ENCODE measurements around the gene HSPB6. TPM values are rescaled to one million over a fixed set of nuclear protein-coding genes. Genes with fewer than 3 reads are reported as not detected.
A peak's percentile ranks its signal among the peaks of the same experiment; 100 is the strongest.

The HSPB6 gene
- total RNA-seq, 1 donor from 2014 or later = not detected

- TF ChIP-seq CTCF (IDR thresholded peaks at IDR 0.05; ENCODE audit: unreplicated experiment) = no peak
- no peaks in the 10 kb centered on the region for H3K9me3 Mint-ChIP-seq (ENCODE audit: unreplicated experiment)
- H3K27ac Mint-ChIP-seq (ENCODE audit: unreplicated experiment) = no peak overlapping the region
- peak overlapping the region; percentile 49 for H3K4me3 Mint-ChIP-seq (ENCODE audit: unreplicated experiment)
- H3K36me3 Mint-ChIP-seq (ENCODE audit: low read depth, unreplicated experiment) = peaks cover 56% of the 10 kb centered on the region
- no peaks in the 10 kb centered on the region for H3K4me1 Mint-ChIP-seq (ENCODE audit: unreplicated experiment)
- H3K27me3 Mint-ChIP-seq (ENCODE audit: unreplicated experiment) = peaks cover 25% of the 10 kb centered on the region
- no peak for DNase-seq (ENCODE audit: low spot score)
These were observed 23.4 kb downstream of the HSPB6 start for GRCh38 chr19:35733180-35734125.

- DNase-seq (ENCODE audit: low spot score) = no peak
- H3K27me3 Mint-ChIP-seq (ENCODE audit: unreplicated experiment) = peaks cover 25% of the 10 kb centered on the region
- no peaks in the 10 kb centered on the region for H3K9me3 Mint-ChIP-seq (ENCODE audit: unreplicated experiment)
- no peak overlapping the region for H3K4me3 Mint-ChIP-seq (ENCODE audit: unreplicated experiment)
- no peak overlapping the region for H3K27ac Mint-ChIP-seq (ENCODE audit: unreplicated experiment)
- TF ChIP-seq CTCF (IDR thresholded peaks at IDR 0.05; ENCODE audit: unreplicated experiment) = no peak
- H3K36me3 Mint-ChIP-seq (ENCODE audit: low read depth, unreplicated experiment) = peaks cover 64% of the 10 kb centered on the region
- H3K4me1 Mint-ChIP-seq (ENCODE audit: unreplicated experiment) = no peaks in the 10 kb centered on the region
These were observed 24.2 kb downstream of the HSPB6 start for GRCh38 chr19:35732540-35733179.

GRCh38 chr19:35731779-35732405, 24.9 kb downstream of the HSPB6 start:
- peaks cover 25% of the 10 kb centered on the region for H3K27me3 Mint-ChIP-seq (ENCODE audit: unreplicated experiment)
- H3K4me3 Mint-ChIP-seq (ENCODE audit: unreplicated experiment) = peak overlapping the region; percentile 25
- no peaks in the 10 kb centered on the region for H3K9me3 Mint-ChIP-seq (ENCODE audit: unreplicated experiment)
- TF ChIP-seq CTCF (IDR thresholded peaks at IDR 0.05; ENCODE audit: unreplicated experiment) = no peak
- peaks cover 68% of the 10 kb centered on the region for H3K36me3 Mint-ChIP-seq (ENCODE audit: low read depth, unreplicated experiment)
- no peaks in the 10 kb centered on the region for H3K4me1 Mint-ChIP-seq (ENCODE audit: unreplicated experiment)
- H3K27ac Mint-ChIP-seq (ENCODE audit: unreplicated experiment) = no peak overlapping the region
- no peak for DNase-seq (ENCODE audit: low spot score)

GRCh38 chr19:35731353-35731752, 25.5 kb downstream of the HSPB6 start:
- peaks cover 68% of the 10 kb centered on the region for H3K36me3 Mint-ChIP-seq (ENCODE audit: low read depth, unreplicated experiment)
- H3K27ac Mint-ChIP-seq (ENCODE audit: unreplicated experiment) = no peak overlapping the region
- no peaks in the 10 kb centered on the region for H3K9me3 Mint-ChIP-seq (ENCODE audit: unreplicated experiment)

More at GRCh38 chr19:35731353-35731752, 25.5 kb downstream of the HSPB6 start:
- no peak for TF ChIP-seq CTCF (IDR thresholded peaks at IDR 0.05; ENCODE audit: unreplicated experiment)
- DNase-seq (ENCODE audit: low spot score) = no peak
- H3K27me3 Mint-ChIP-seq (ENCODE audit: unreplicated experiment) = peaks cover 24% of the 10 kb centered on the region
- no peaks in the 10 kb centered on the region for H3K4me1 Mint-ChIP-seq (ENCODE audit: unreplicated experiment)
- peak overlapping the region; percentile 25 for H3K4me3 Mint-ChIP-seq (ENCODE audit: unreplicated experiment)

Measured in endothelial cell (in vitro differentiated cells).